HCT116 (cell line): ENCODE measurements around the gene LIPN. TPM values are rescaled to one million over a fixed set of nuclear protein-coding genes. Genes with fewer than 3 reads are reported as not detected.

Source experiments
- ATAC-seq: fragments of 200-7000 bp; cut with Tn5 transposase; 2 replicates; pipeline ENCODE4 v1.9.1; 2020; ENCODE audit warnings: mild to moderate bottlenecking, moderate library complexity
- BruUV-seq: library from RNA; stranded (reverse); fragments of 400-500 nt; replicated peaks from 2 replicates; lab custom pipeline; 2021; lab: Mats Ljungman, UMichigan
- CTCF ChIA-PET: fragments of 300-600 bp; sonication (Branson Sonifier 250); formaldehyde crosslinking; loops from one replicate; lab custom pipeline; 2021; ENCODE audit warnings: antibody characterized with exemption; lab: Charles Lee
- POLR2A ChIA-PET: fragments of 300-600, 350-600 bp; sonication (Branson Sonifier 250); formaldehyde crosslinking; loops from one replicate; lab custom pipeline; 2021; ENCODE audit warnings: antibody characterized with exemption; lab: Charles Lee
- RAD21 ChIA-PET, 2 experiments: fragments of 300-600 bp; sonication (Branson Sonifier 250); formaldehyde crosslinking; loops; one replicate each; lab custom pipeline; 2023; ENCODE audit warnings: low total read pairs in 2 of 2; ENCODE audit not compliant: uncharacterized antibody in 2 of 2, unreplicated experiment in 2 of 2, low non-redundant PET in 1 of 2; lab: Charles Lee
- DNase-seq: peaks from one replicate; pipeline ENCODE4 v3.0.0-alpha.2; 2010; ENCODE audit warnings: low read depth, low spot score
- H2AFZ ChIP-seq: fragments of 200-600 bp; shearing (Covaris generic), sonication (generic); 2 replicates; pipeline ENCODE4 v1.6.1; 2017; ENCODE audit warnings: low read depth, mixed run types, mixed read lengths, antibody characterized with exemption, low read length; ENCODE audit not compliant: poor library complexity, severe bottlenecking
- H3K27ac ChIP-seq: 2 replicates; pipeline ENCODE4 v1.5.1; 2012; ENCODE audit warnings: low read depth, low read length
- H3K27me3 ChIP-seq: fragments of 200-600 bp; sonication (generic); 2 replicates; pipeline ENCODE4 v1.6.1; 2016; ENCODE audit warnings: mixed run types, low read length, mixed read lengths; ENCODE audit not compliant: insufficient read depth
- H3K36me3 ChIP-seq, 2 experiments: fragments of 200-500 bp in 1 of 2; fragments of 200-600 bp in 1 of 2; sonication (Bioruptor generic) in 1 of 2; sonication (generic) in 1 of 2; 2 replicates each; pipeline versions ENCODE4 v1.5.1 to v1.6.1; 2014 to 2016; ENCODE audit warnings: low read length in 2 of 2, inconsistent platforms in 1 of 2, mixed read lengths in 1 of 2, mixed run types in 1 of 2; ENCODE audit not compliant: insufficient read depth in 2 of 2, control insufficient read depth in 1 of 2
- H3K4me1 ChIP-seq, 2 experiments: fragments of 200-600 bp in 1 of 2; sonication (generic) in 1 of 2; 2 replicates each; pipeline versions ENCODE4 v1.5.1 to v1.6.1; 2012 to 2017; ENCODE audit warnings: low read length in 2 of 2, inconsistent platforms in 1 of 2, mild to moderate bottlenecking in 1 of 2, mixed read lengths in 1 of 2, mixed run types in 1 of 2, moderate library complexity in 1 of 2; ENCODE audit not compliant: insufficient read depth in 2 of 2, control insufficient read depth in 1 of 2
- H3K4me2 ChIP-seq: fragments of 200-600 bp; sonication (generic); 2 replicates; pipeline ENCODE4 v1.6.1; 2017; ENCODE audit warnings: mixed run types, low read length, mixed read lengths
- H3K4me3 ChIP-seq, 2 experiments: fragments of 200-600 bp in 1 of 2; sonication (generic) in 1 of 2; replicated peaks in 1 of 2; 2 replicates each; pipeline ENCODE4 v1.5.1; 2011 to 2016; ENCODE audit warnings: low read length in 2 of 2, control low read depth in 1 of 2, low read depth in 1 of 2, mild to moderate bottlenecking in 1 of 2, mixed read lengths in 1 of 2, mixed run types in 1 of 2
- H3K79me2 ChIP-seq: fragments of 200-600 bp; sonication (generic); 2 replicates; pipeline ENCODE4 v1.6.1; 2017; ENCODE audit warnings: mild to moderate bottlenecking, mixed run types, low read length, moderate library complexity, mixed read lengths; ENCODE audit not compliant: insufficient read depth
- H3K9ac ChIP-seq: fragments of 200-600 bp; sonication (generic); 2 replicates; pipeline ENCODE4 v1.6.1; 2016; ENCODE audit warnings: low read length, mixed read lengths
- H3K9me2 ChIP-seq: fragments of 200-600 bp; sonication (generic), shearing (Covaris generic); 2 replicates; pipeline ENCODE4 v1.6.1; 2017; ENCODE audit warnings: mixed run types, mild to moderate bottlenecking, moderate library complexity; ENCODE audit not compliant: insufficient read depth
- H3K9me3 ChIP-seq, 2 experiments: fragments of 200-500 bp in 1 of 2; fragments of 200-600 bp in 1 of 2; sonication (Bioruptor generic) in 1 of 2; sonication (generic) in 1 of 2; 2 replicates each; pipeline ENCODE4 v1.6.1; 2014 to 2017; ENCODE audit warnings: low read length in 2 of 2, mixed read lengths in 2 of 2, inconsistent platforms in 1 of 2, low read depth in 1 of 2, mild to moderate bottlenecking in 1 of 2, mixed run types in 1 of 2, moderate library complexity in 1 of 2; ENCODE audit not compliant: control insufficient read depth in 1 of 2, insufficient read depth in 1 of 2
- H4K20me1 ChIP-seq: fragments of 200-600 bp; sonication (generic), shearing (Covaris generic); 2 replicates; pipeline ENCODE4 v1.6.1; 2017; ENCODE audit warnings: mixed run types, mild to moderate bottlenecking, moderate library complexity; ENCODE audit not compliant: insufficient read depth
- CBX3 ChIP-seq: IDR thresholded peaks from 2 replicates; pipeline ENCODE4 v1.6.1; 2012; ENCODE audit warnings: low read depth
- CEBPB ChIP-seq: IDR thresholded peaks from 2 replicates; pipeline ENCODE4 v1.6.1; 2012; ENCODE audit warnings: low read depth
- EGR1 ChIP-seq: IDR thresholded peaks from 2 replicates; pipeline ENCODE4 v1.6.1; 2012; ENCODE audit warnings: low read depth
- ELF1 ChIP-seq: IDR thresholded peaks from 2 replicates; pipeline ENCODE4 v1.6.1; 2012; ENCODE audit warnings: low read depth, borderline replicate concordance
- EZH2 ChIP-seq: fragments of 200-600 bp; sonication (generic); IDR thresholded peaks from 2 replicates; pipeline ENCODE4 v1.6.1; 2017; ENCODE audit warnings: antibody characterized with exemption, mixed run types
- EZH2phosphoT487 ChIP-seq: fragments of 200-600 bp; IDR thresholded peaks from 2 replicates; pipeline ENCODE4 v1.6.1; 2018; ENCODE audit warnings: antibody characterized with exemption, borderline replicate concordance
- FOSL1 ChIP-seq: IDR thresholded peaks from 2 replicates; pipeline ENCODE4 v1.6.1; 2012; ENCODE audit warnings: low read depth
- POLR2A ChIP-seq: IDR thresholded peaks from 2 replicates; pipeline ENCODE4 v1.7.0; 2011; ENCODE audit warnings: borderline replicate concordance; ENCODE audit not compliant: insufficient read depth, insufficient read length; ENCODE audit errors: extremely low read depth
- POLR2AphosphoS5 ChIP-seq: IDR thresholded peaks from 2 replicates; pipeline ENCODE4 v1.6.1; 2011; ENCODE audit warnings: mild to moderate bottlenecking, low read depth, low read length, moderate library complexity
- RAD21 ChIP-seq: IDR thresholded peaks from 2 replicates; pipeline ENCODE4 v1.6.1; 2012; ENCODE audit warnings: low read depth, mild to moderate bottlenecking
- SIN3A ChIP-seq: IDR thresholded peaks from 2 replicates; pipeline ENCODE4 v1.6.1; 2012; ENCODE audit warnings: low read depth
- SP1 ChIP-seq: IDR thresholded peaks from 2 replicates; pipeline ENCODE4 v1.6.1; 2012; ENCODE audit warnings: low read depth
- SRF ChIP-seq: IDR thresholded peaks from 2 replicates; pipeline ENCODE4 v1.6.1; 2012; ENCODE audit warnings: low read depth
- TCF7L2 ChIP-seq: IDR thresholded peaks from 2 replicates; pipeline ENCODE4 v1.7.0; 2011; ENCODE audit warnings: borderline replicate concordance, inconsistent platforms; ENCODE audit not compliant: insufficient read depth, insufficient read length; ENCODE audit errors: extremely low read depth
- YY1 ChIP-seq: IDR thresholded peaks from 2 replicates; pipeline ENCODE4 v1.6.1; 2011; ENCODE audit warnings: low read length, low read depth, moderate library complexity, mild to moderate bottlenecking; ENCODE audit not compliant: insufficient replicate concordance; ENCODE audit errors: extremely low read depth
- ZNF274 ChIP-seq: fragments of 200-500 bp; sonication (Bioruptor generic); IDR thresholded peaks from 2 replicates; pipeline ENCODE4 v1.6.1; 2014; ENCODE audit warnings: mild to moderate bottlenecking, low read depth, low read length, inconsistent platforms
- intact Hi-C: fragments of 100-400 bp; cut with micrococcal nuclease; formaldehyde crosslinking; loops from 2 replicates; pipeline ENCODE4 v1.10.0; 2022
- total RNA-seq: library from RNA; stranded (reverse); gene quantifications from one replicate; pipeline ENCODE4 v1.2.1, GENCODE V29; 2021; ENCODE audit not compliant: unreplicated experiment
- TF ChIP-seq, protein P1 (sequence below): IDR thresholded peaks from 2 replicates; pipeline ENCODE4 v1.6.1; 2011; ENCODE audit warnings: mild to moderate bottlenecking, low read length, moderate library complexity; ENCODE audit not compliant: insufficient replicate concordance; ENCODE audit errors: extremely low read depth
- TF ChIP-seq, protein P2 (sequence below): IDR thresholded peaks from 2 replicates; pipeline ENCODE4 v1.6.1; 2012; ENCODE audit warnings: low read depth
- TF ChIP-seq, protein P3 (sequence below): IDR thresholded peaks from 2 replicates; pipeline ENCODE4 v1.6.1; 2012
- TF ChIP-seq, protein P4 (sequence below), 3 experiments: fragments of 200-600 bp in 1 of 3; sonication (generic) in 1 of 3; IDR thresholded peaks in 2 of 3; conservative IDR thresholded peaks in 1 of 3; 2 replicates each; pipeline ENCODE4 v1.5.1; 2012 to 2017; ENCODE audit warnings: low read depth in 2 of 3, low read length in 2 of 3, antibody characterized with exemption in 1 of 3, borderline replicate concordance in 1 of 3, control low read depth in 1 of 3, mild to moderate bottlenecking in 1 of 3, mixed read lengths in 1 of 3, mixed run types in 1 of 3, moderate library complexity in 1 of 3; ENCODE audit not compliant: insufficient read depth in 1 of 3

The LIPN gene
- total RNA-seq, 1 experiment from 2014 or later = not detected

DNA sequence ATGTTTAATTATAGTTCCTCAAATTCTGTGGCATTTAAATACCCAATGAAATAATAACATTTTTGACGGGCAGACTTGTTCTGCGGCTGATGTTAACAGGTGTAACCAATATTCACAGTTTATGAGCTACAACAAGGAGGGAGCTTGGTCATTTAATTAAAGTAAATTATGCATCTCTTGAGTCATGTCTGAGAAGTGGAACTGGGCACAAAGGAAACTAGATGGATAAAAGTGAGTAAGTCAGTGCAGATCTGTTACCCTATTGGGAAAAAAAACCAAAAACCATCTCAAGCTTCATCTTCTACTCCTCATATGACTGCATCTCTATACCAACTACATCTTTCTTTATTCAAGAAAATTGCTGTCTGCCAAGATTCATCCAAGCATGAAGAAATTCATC is 67.9 kb downstream of the LIPN start:
- Histone ChIP-seq H3K79me2 (no peaks in the 10 kb centered on the region), H3K4me2 (no peak overlapping the region), H3K36me3 (no peaks in the 10 kb centered on the region), H2AFZ (no peak overlapping the region), H3K27ac (no peak overlapping the region), H3K9me2 (no peaks in the 10 kb centered on the region)
- POLR2A ChIA-PET = no interaction called here
- intact Hi-C loops = no loop called here
- RAD21 ChIA-PET = no interaction called here
- CTCF ChIA-PET = interaction anchor here (1.4 kb wide), 1 partner anchor 106 kb away, joined by 5 read pairs; no protein-coding TSS in a partner anchor
- TF ChIP-seq EZH2phosphoT487 = no peak
- no peak for TF ChIP-seq RAD21
- TF ChIP-seq, protein P1, sequence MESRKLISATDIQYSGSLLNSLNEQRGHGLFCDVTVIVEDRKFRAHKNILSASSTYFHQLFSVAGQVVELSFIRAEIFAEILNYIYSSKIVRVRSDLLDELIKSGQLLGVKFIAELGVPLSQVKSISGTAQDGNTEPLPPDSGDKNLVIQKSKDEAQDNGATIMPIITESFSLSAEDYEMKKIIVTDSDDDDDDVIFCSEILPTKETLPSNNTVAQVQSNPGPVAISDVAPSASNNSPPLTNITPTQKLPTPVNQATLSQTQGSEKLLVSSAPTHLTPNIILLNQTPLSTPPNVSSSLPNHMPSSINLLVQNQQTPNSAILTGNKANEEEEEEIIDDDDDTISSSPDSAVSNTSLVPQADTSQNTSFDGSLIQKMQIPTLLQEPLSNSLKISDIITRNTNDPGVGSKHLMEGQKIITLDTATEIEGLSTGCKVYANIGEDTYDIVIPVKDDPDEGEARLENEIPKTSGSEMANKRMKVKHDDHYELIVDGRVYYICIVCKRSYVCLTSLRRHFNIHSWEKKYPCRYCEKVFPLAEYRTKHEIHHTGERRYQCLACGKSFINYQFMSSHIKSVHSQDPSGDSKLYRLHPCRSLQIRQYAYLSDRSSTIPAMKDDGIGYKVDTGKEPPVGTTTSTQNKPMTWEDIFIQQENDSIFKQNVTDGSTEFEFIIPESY = no peak
- no peak for TF ChIP-seq YY1
- TF ChIP-seq, protein P2, sequence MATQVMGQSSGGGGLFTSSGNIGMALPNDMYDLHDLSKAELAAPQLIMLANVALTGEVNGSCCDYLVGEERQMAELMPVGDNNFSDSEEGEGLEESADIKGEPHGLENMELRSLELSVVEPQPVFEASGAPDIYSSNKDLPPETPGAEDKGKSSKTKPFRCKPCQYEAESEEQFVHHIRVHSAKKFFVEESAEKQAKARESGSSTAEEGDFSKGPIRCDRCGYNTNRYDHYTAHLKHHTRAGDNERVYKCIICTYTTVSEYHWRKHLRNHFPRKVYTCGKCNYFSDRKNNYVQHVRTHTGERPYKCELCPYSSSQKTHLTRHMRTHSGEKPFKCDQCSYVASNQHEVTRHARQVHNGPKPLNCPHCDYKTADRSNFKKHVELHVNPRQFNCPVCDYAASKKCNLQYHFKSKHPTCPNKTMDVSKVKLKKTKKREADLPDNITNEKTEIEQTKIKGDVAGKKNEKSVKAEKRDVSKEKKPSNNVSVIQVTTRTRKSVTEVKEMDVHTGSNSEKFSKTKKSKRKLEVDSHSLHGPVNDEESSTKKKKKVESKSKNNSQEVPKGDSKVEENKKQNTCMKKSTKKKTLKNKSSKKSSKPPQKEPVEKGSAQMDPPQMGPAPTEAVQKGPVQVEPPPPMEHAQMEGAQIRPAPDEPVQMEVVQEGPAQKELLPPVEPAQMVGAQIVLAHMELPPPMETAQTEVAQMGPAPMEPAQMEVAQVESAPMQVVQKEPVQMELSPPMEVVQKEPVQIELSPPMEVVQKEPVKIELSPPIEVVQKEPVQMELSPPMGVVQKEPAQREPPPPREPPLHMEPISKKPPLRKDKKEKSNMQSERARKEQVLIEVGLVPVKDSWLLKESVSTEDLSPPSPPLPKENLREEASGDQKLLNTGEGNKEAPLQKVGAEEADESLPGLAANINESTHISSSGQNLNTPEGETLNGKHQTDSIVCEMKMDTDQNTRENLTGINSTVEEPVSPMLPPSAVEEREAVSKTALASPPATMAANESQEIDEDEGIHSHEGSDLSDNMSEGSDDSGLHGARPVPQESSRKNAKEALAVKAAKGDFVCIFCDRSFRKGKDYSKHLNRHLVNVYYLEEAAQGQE = no peak
- no peak for TF ChIP-seq POLR2A
- no peak for TF ChIP-seq POLR2AphosphoS5
- TF ChIP-seq SRF = no peak
- TF ChIP-seq SP1 = no peak
- TF ChIP-seq CBX3 = no peak
- TF ChIP-seq, protein P3, sequence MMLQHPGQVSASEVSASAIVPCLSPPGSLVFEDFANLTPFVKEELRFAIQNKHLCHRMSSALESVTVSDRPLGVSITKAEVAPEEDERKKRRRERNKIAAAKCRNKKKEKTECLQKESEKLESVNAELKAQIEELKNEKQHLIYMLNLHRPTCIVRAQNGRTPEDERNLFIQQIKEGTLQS = no peak
- no peak for TF ChIP-seq ZNF274
- no peak for TF ChIP-seq FOSL1
- no peak for TF ChIP-seq SIN3A
- TF ChIP-seq EZH2 = no peak
- no peak for TF ChIP-seq EGR1
- TF ChIP-seq ELF1 = no peak
- no peak for TF ChIP-seq CEBPB
- TF ChIP-seq, protein P4, sequence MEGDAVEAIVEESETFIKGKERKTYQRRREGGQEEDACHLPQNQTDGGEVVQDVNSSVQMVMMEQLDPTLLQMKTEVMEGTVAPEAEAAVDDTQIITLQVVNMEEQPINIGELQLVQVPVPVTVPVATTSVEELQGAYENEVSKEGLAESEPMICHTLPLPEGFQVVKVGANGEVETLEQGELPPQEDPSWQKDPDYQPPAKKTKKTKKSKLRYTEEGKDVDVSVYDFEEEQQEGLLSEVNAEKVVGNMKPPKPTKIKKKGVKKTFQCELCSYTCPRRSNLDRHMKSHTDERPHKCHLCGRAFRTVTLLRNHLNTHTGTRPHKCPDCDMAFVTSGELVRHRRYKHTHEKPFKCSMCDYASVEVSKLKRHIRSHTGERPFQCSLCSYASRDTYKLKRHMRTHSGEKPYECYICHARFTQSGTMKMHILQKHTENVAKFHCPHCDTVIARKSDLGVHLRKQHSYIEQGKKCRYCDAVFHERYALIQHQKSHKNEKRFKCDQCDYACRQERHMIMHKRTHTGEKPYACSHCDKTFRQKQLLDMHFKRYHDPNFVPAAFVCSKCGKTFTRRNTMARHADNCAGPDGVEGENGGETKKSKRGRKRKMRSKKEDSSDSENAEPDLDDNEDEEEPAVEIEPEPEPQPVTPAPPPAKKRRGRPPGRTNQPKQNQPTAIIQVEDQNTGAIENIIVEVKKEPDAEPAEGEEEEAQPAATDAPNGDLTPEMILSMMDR (IDR thresholded peaks at IDR 0.05 in 2 of 3, conservative IDR thresholded peaks at IDR 0.05 in 1 of 3; ENCODE audit: borderline replicate concordance in 1 of 3, insufficient read depth in 1 of 3, low read depth in 2 of 3, low read length in 2 of 3) = no peak
- TF ChIP-seq TCF7L2 = no peak
- TF ChIP-seq, all 23 proteins: peak for 0
- BruUV-seq = no TSS peak
- no peak for ATAC-seq
- Histone ChIP-seq H4K20me1 (no peaks in the 10 kb centered on the region), H3K9me3 (no peaks in the 10 kb centered on the region), H3K4me1 (peaks cover 3 to 6% of the 10 kb centered on the region in 2 experiments; a peak in 1 of 4 replicates), H3K4me3 (no peak overlapping the region), H3K9ac (no peak overlapping the region), H3K27me3 (no peaks in the 10 kb centered on the region)
- no peak for DNase-seq
